Type B pancreatic cell (in vitro differentiated cells): ENCODE results near the gene PHTF2. TPM values are rescaled to one million over a fixed set of nuclear protein-coding genes. Genes with fewer than 3 reads are reported as not detected.

Experiments used
- DNase-seq: peaks from one replicate; pipeline ENCODE4 v3.0.0; 2021; ENCODE audit warnings: mixed read lengths; ENCODE audit not compliant: unreplicated experiment; ENCODE audit errors: extremely low spot score
- H3K27ac Mint-ChIP-seq: 2 replicates; pipeline ENCODE4 v1.8.0; 2021; ENCODE audit warnings: mild to moderate bottlenecking, mixed read lengths
- H3K27me3 Mint-ChIP-seq: 2 replicates; pipeline ENCODE4 v1.8.0; 2021; ENCODE audit warnings: mixed read lengths
- H3K36me3 Mint-ChIP-seq: 2 replicates; pipeline ENCODE4 v1.8.0; 2021; ENCODE audit warnings: mixed read lengths
- H3K4me1 Mint-ChIP-seq: one replicate; pipeline ENCODE4 v1.8.0; 2021; ENCODE audit warnings: mixed read lengths; ENCODE audit not compliant: unreplicated experiment
- H3K4me3 Mint-ChIP-seq: 2 replicates; pipeline ENCODE4 v1.8.0; 2021; ENCODE audit warnings: mild to moderate bottlenecking, mixed read lengths
- H3K9me3 Mint-ChIP-seq: 2 replicates; pipeline ENCODE4 v1.8.0; 2021; ENCODE audit warnings: mixed read lengths
- CTCF ChIP-seq: fragments of 200-600 bp; sonication (generic); conservative IDR thresholded peaks from 2 replicates; pipeline ENCODE4 v1.5.0; 2021; ENCODE audit warnings: antibody characterized with exemption, mild to moderate bottlenecking
- total RNA-seq: library from RNA; stranded (reverse); gene quantifications from 2 replicates; pipeline ENCODE4 v1.2.1, GENCODE V29; 2021; ENCODE audit warnings: low replicate concordance

PHTF2 gene
- total RNA-seq, 1 donor from 2014 or later, result 18.6 TPM

GRCh38 chr7:77960336-77960735, 161.8 kb downstream of the PHTF2 start:
- H3K9me3 Mint-ChIP-seq, result no peaks in the 10 kb centered on the region
- DNase-seq, result no peak
- TF ChIP-seq CTCF, result no peak
- no peaks in the 10 kb centered on the region for H3K4me1 Mint-ChIP-seq
- no peak overlapping the region for H3K4me3 Mint-ChIP-seq
- no peaks in the 10 kb centered on the region for H3K27me3 Mint-ChIP-seq
- no peaks in the 10 kb centered on the region for H3K36me3 Mint-ChIP-seq
- no peak overlapping the region for H3K27ac Mint-ChIP-seq

- no peak overlapping the region for H3K27ac Mint-ChIP-seq
Observed at GRCh38 chr7:77967429-77967828, 168.9 kb downstream of the PHTF2 start.

GRCh38 chr7:77971726-77972125, 173.2 kb downstream of the PHTF2 start:
- DNase-seq, result no peak
- Mint-ChIP-seq H3K27me3 (no peaks in the 10 kb centered on the region), H3K36me3 (no peaks in the 10 kb centered on the region), H3K4me1 (no peaks in the 10 kb centered on the region), H3K9me3 (no peaks in the 10 kb centered on the region), H3K27ac (no peak overlapping the region), H3K4me3 (no peak overlapping the region)
- no peak for TF ChIP-seq CTCF

More at GRCh38 chr7:77967429-77967828, 168.9 kb downstream of the PHTF2 start:
- H3K4me1 Mint-ChIP-seq, result no peaks in the 10 kb centered on the region
- TF ChIP-seq CTCF, result no peak
- H3K9me3 Mint-ChIP-seq, result no peaks in the 10 kb centered on the region
- H3K4me3 Mint-ChIP-seq, result no peak overlapping the region
- H3K27me3 Mint-ChIP-seq, result no peaks in the 10 kb centered on the region
- no peak for DNase-seq
- H3K36me3 Mint-ChIP-seq, result no peaks in the 10 kb centered on the region

- TF ChIP-seq CTCF, result no peak
- Mint-ChIP-seq H3K4me1 (no peaks in the 10 kb centered on the region), H3K27ac (no peak overlapping the region), H3K9me3 (no peaks in the 10 kb centered on the region), H3K27me3 (peaks cover 3% of the 10 kb centered on the region), H3K36me3 (peaks cover 4% of the 10 kb centered on the region), H3K4me3 (no peak overlapping the region)
- no peak for DNase-seq
Observed at GRCh38 chr7:77975672-77976480, 177.3 kb downstream of the PHTF2 start.

- Mint-ChIP-seq H3K4me1 (no peaks in the 10 kb centered on the region), H3K9me3 (no peaks in the 10 kb centered on the region), H3K27me3 (peaks cover 3% of the 10 kb centered on the region), H3K27ac (no peak overlapping the region), H3K4me3 (no peak overlapping the region), H3K36me3 (peaks cover 4% of the 10 kb centered on the region)
- no peak for DNase-seq
- TF ChIP-seq CTCF, result no peak
Observed at GRCh38 chr7:77979219-77979618, 180.6 kb downstream of the PHTF2 start.
